Measurements from ENCODE around the gene KBTBD3.

The KBTBD3 gene

GRCh38 chr11:106076919-106077608 lies at the start of gene KBTBD3:
TSS of gene KBTBD3 (minus strand) at chr11:106077347. CDS start at chr11:106059097, 18,250 bp downstream.
- Mint-ChIP-seq H3K4me1 (peaks cover 72% of the 10 kb centered on the region), H3K27ac (peak within 1 kb of the TSS; percentile 94), H3K9me3 (no peaks in the 10 kb centered on the region), H3K27me3 (no peaks in the 10 kb centered on the region), H3K36me3 (peaks cover 8% of the 10 kb centered on the region), H3K4me3 (peak within 1 kb of the TSS; percentile 96)

GRCh38 chr11:106121570-106122320 lies 44.6 kb upstream of the KBTBD3 start:
- Mint-ChIP-seq H3K36me3 (no peaks in the 10 kb centered on the region), H3K4me1 (no peaks in the 10 kb centered on the region), H3K27me3 (peaks cover 18% of the 10 kb centered on the region), H3K27ac (peak overlapping the region; percentile 26), H3K9me3 (no peaks in the 10 kb centered on the region), H3K4me3 (no peak overlapping the region)

GRCh38 chr11:106105986-106106385 lies 28.8 kb upstream of the KBTBD3 start:
- Mint-ChIP-seq H3K4me3 (no peak overlapping the region), H3K9me3 (no peaks in the 10 kb centered on the region), H3K27me3 (peaks cover 4% of the 10 kb centered on the region), H3K36me3 (no peaks in the 10 kb centered on the region), H3K4me1 (no peaks in the 10 kb centered on the region), H3K27ac (no peak overlapping the region)

GRCh38 chr11:106101819-106102218 lies 24.7 kb upstream of the KBTBD3 start:
- no peak overlapping the region for H3K4me3 Mint-ChIP-seq
- H3K36me3 Mint-ChIP-seq, result peaks cover 2% of the 10 kb centered on the region
- no peaks in the 10 kb centered on the region for H3K4me1 Mint-ChIP-seq

GRCh38 chr11:106101370-106101769 lies 24.2 kb upstream of the KBTBD3 start:
- Mint-ChIP-seq H3K9me3 (no peaks in the 10 kb centered on the region), H3K4me1 (no peaks in the 10 kb centered on the region), H3K27me3 (no peaks in the 10 kb centered on the region), H3K27ac (no peak overlapping the region), H3K4me3 (no peak overlapping the region), H3K36me3 (peaks cover 5% of the 10 kb centered on the region)

More at GRCh38 chr11:106101819-106102218, 24.7 kb upstream of the KBTBD3 start:
- Mint-ChIP-seq H3K27ac (no peak overlapping the region), H3K27me3 (no peaks in the 10 kb centered on the region), H3K9me3 (no peaks in the 10 kb centered on the region)

- no peak overlapping the region for H3K27ac Mint-ChIP-seq
- no peaks in the 10 kb centered on the region for H3K27me3 Mint-ChIP-seq
- H3K36me3 Mint-ChIP-seq, result peaks cover 12% of the 10 kb centered on the region
- no peaks in the 10 kb centered on the region for H3K9me3 Mint-ChIP-seq
- no peak overlapping the region for H3K4me3 Mint-ChIP-seq
- H3K4me1 Mint-ChIP-seq, result no peaks in the 10 kb centered on the region
Measured at GRCh38 chr11:106098893-106099553, 21.9 kb upstream of the KBTBD3 start.

- H3K27me3 Mint-ChIP-seq, result no peaks in the 10 kb centered on the region
- H3K27ac Mint-ChIP-seq, result peak overlapping the region; percentile 53
- no peaks in the 10 kb centered on the region for H3K9me3 Mint-ChIP-seq
- no peak overlapping the region for H3K4me3 Mint-ChIP-seq
- peaks cover 42% of the 10 kb centered on the region for H3K4me1 Mint-ChIP-seq
- peaks cover 24% of the 10 kb centered on the region for H3K36me3 Mint-ChIP-seq
Measured at GRCh38 chr11:106092446-106092845, 15.3 kb upstream of the KBTBD3 start.

- peaks cover 49% of the 10 kb centered on the region for H3K4me1 Mint-ChIP-seq
- no peaks in the 10 kb centered on the region for H3K9me3 Mint-ChIP-seq
- no peaks in the 10 kb centered on the region for H3K27me3 Mint-ChIP-seq
- peaks cover 22% of the 10 kb centered on the region for H3K36me3 Mint-ChIP-seq
- no peak overlapping the region for H3K4me3 Mint-ChIP-seq
- H3K27ac Mint-ChIP-seq, result peak overlapping the region; percentile 74
Measured at GRCh38 chr11:106091480-106092123, 14.5 kb upstream of the KBTBD3 start.

- H3K36me3 Mint-ChIP-seq, result peaks cover 14% of the 10 kb centered on the region
- no peaks in the 10 kb centered on the region for H3K9me3 Mint-ChIP-seq
- no peaks in the 10 kb centered on the region for H3K27me3 Mint-ChIP-seq
- H3K4me1 Mint-ChIP-seq, result peaks cover 66% of the 10 kb centered on the region
- H3K4me3 Mint-ChIP-seq, result no peak overlapping the region
- H3K27ac Mint-ChIP-seq, result peak overlapping the region; percentile 79
Measured at GRCh38 chr11:106088896-106089295, 11.7 kb upstream of the KBTBD3 start.

GRCh38 chr11:106087815-106088435 lies 10.8 kb upstream of the KBTBD3 start:
- no peaks in the 10 kb centered on the region for H3K9me3 Mint-ChIP-seq
- H3K4me3 Mint-ChIP-seq, result peak overlapping the region; percentile 28
- peaks cover 72% of the 10 kb centered on the region for H3K4me1 Mint-ChIP-seq
- peaks cover 13% of the 10 kb centered on the region for H3K36me3 Mint-ChIP-seq
- H3K27me3 Mint-ChIP-seq, result no peaks in the 10 kb centered on the region
- peak overlapping the region; percentile 24 for H3K27ac Mint-ChIP-seq

- H3K9me3 Mint-ChIP-seq, result no peaks in the 10 kb centered on the region
- H3K27ac Mint-ChIP-seq, result peak overlapping the region; percentile 39
- H3K27me3 Mint-ChIP-seq, result no peaks in the 10 kb centered on the region
- peaks cover 72% of the 10 kb centered on the region for H3K4me1 Mint-ChIP-seq
- peaks cover 5% of the 10 kb centered on the region for H3K36me3 Mint-ChIP-seq
- peak overlapping the region; percentile 34 for H3K4me3 Mint-ChIP-seq
Measured at GRCh38 chr11:106086850-106087249, 9.7 kb upstream of the KBTBD3 start.

- no peaks in the 10 kb centered on the region for H3K36me3 Mint-ChIP-seq
Measured at GRCh38 chr11:106086135-106086534, 9.0 kb upstream of the KBTBD3 start.

GRCh38 chr11:106082096-106082495 lies 4.9 kb upstream of the KBTBD3 start:
- Mint-ChIP-seq H3K27me3 (no peaks in the 10 kb centered on the region), H3K9me3 (no peaks in the 10 kb centered on the region), H3K27ac (no peak overlapping the region), H3K4me1 (peaks cover 77% of the 10 kb centered on the region), H3K4me3 (peak overlapping the region; percentile 15), H3K36me3 (peaks cover 6% of the 10 kb centered on the region)

More at GRCh38 chr11:106086135-106086534, 9.0 kb upstream of the KBTBD3 start:
- Mint-ChIP-seq H3K4me3 (peak overlapping the region; percentile 34), H3K4me1 (peaks cover 72% of the 10 kb centered on the region), H3K27ac (peak overlapping the region; percentile 42), H3K9me3 (no peaks in the 10 kb centered on the region), H3K27me3 (no peaks in the 10 kb centered on the region)

- Mint-ChIP-seq H3K9me3 (no peaks in the 10 kb centered on the region), H3K27ac (peak within 1 kb of the TSS; percentile 94), H3K36me3 (peaks cover 8% of the 10 kb centered on the region), H3K27me3 (no peaks in the 10 kb centered on the region), H3K4me1 (peaks cover 80% of the 10 kb centered on the region), H3K4me3 (peak within 1 kb of the TSS; percentile 96)
Measured at GRCh38 chr11:106077609-106078455, 685 bp upstream of the KBTBD3 start, which contains the start of gene AASDHPPT. TSS of gene AASDHPPT (plus strand) at chr11:106077662. CDS start at chr11:106077711, 49 bp downstream.
